Fibroblast of skin of right quadriceps (primary cell): ENCODE results near the gene ARMC9.
"Not testable (repeated sequence)": the region's sequence is repeated elsewhere in the genome, so short reads cannot be mapped to it uniquely, and the experiment has no call there.

Experiments used
- DNase-seq: peaks from one replicate; pipeline ENCODE4 v3.0.0-alpha.2; 2013

The ARMC9 gene

GRCh38 chr2:231347638-231348037 lies 149.2 kb downstream of the ARMC9 start:
- no peak for DNase-seq

- peak; percentile 24 for DNase-seq
Measured at GRCh38 chr2:231348173-231348572, 149.7 kb downstream of the ARMC9 start.

DNA sequence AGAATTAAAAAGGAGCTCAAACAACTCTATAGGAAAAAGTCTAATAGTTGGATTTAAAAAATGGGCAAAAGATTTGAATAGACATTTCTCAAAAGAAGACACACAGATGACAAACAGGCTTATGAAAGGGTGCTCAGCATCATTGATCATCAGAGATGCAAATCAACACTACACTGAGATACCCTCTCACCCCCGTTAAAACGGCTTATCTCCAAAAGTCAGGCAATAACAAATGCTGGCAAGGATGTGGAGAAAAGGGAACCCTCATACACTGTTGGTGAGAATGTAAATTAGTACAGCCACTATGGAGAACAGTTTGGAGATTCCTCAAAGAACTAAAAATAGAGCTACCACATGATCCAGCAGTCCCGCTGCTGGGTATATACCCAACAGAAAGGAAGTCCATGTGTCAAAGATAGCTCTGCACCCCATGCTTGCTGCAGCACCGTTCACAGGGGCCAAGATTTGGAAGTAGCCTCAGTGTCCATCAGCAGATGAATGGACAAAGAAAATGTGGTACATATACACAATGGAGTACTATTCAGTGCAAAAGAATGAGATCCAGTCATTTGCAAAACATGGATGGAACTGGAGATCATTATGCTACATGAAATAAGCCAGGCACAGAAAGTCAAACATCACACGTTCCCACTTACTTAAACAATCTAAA lies 150.4 kb downstream of the ARMC9 start:
- DNase-seq: no peak

- DNase-seq: not testable (repeated sequence)
Measured at GRCh38 chr2:231349374-231349735, 150.9 kb downstream of the ARMC9 start.

DNA sequence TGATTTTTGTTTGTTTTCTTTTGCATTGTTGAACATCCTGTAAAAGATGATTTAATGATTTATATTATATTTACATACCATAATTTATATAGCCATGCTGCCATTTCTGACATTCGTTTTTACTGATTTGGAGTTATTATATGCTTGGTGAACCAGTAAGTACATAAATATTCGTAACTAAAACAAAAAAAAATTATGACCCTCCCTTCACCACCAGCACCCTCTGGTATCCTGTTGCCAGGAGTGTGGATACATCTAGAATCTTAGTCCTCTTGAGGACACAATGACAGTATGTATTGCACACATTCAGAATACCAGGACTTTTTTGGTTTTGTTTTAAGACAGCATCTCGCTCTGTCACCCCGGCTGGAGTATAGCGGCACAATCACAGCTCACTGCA lies 153.2 kb downstream of the ARMC9 start:
- no peak for DNase-seq

DNA sequence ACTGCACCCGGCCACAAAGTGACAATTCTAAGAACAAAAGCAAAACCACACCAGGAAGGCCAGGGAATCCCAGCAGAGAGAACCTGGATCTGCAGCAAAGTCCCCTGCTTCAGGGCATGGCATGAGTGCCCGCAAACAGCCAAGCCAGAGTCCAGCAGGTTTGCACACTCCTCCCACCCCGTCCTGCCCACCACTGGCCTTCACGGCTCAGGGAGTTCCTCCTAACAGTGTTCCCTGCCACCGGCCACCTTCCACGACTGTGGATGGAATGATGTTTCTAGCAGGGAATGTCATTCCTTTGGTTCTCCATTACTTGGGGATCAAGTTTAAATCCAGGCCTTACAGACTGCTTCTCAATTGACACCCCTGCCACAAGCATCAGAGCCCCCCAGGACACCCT lies 155.0 kb downstream of the ARMC9 start:
- no peak for DNase-seq

GRCh38 chr2:231355508-231356465 lies 157.4 kb downstream of the ARMC9 start:
- no peak for DNase-seq

- no peak for DNase-seq
Measured at GRCh38 chr2:231356466-231356844, 158.0 kb downstream of the ARMC9 start.

- no peak for DNase-seq
Measured at GRCh38 chr2:231357048-231357447, 158.6 kb downstream of the ARMC9 start.

GRCh38 chr2:231357931-231358330 lies 159.5 kb downstream of the ARMC9 start:
- no peak for DNase-seq

GRCh38 chr2:231359441-231359840 lies 161.0 kb downstream of the ARMC9 start:
- no peak for DNase-seq

DNA sequence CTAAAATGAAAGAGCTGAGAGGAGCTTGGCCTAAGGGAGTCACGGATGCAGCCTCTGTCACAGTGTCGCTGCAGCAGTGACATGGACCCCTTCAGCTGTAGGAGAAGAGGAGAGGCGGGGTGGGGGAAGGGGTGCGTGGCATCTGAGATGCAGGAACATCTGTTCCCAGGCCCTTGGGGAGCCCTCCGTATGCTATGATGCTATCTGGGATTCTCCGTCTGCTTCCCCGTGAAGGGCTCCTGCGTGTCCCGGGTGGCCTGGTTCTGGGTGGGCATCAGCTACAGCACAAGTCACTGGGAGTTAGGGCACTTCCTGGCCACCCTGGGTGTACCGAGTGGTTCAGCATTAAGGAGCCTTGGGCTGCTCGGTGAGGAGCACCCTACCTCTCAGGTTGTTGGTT lies 161.5 kb downstream of the ARMC9 start:
- no peak for DNase-seq

GRCh38 chr2:231360401-231360800 lies 162.0 kb downstream of the ARMC9 start:
- DNase-seq: no peak

DNA sequence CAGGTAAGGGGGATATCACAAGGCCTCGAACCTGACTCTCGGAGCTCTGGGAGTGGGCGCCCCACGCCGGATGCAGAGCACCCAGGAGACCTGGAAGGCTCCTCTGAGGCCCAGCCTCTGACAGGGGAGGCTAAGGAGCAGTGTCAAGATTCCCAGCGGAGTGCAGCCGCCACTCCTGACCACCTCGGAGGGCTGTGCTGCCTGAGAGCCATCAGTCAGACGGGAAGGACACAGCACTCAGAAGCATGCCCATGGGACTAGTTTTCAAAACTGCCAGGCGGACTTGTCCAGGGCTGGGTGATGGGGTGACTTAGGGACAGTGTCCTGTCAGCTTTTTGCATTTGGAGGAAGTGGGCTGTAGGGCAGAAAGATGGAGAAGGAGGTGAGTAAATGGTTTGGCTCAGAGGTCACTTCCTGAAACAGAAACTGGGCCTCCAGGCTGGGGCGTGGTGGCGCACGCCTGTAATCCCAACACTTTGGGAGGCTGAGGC lies 162.5 kb downstream of the ARMC9 start:
- no peak for DNase-seq

DNA sequence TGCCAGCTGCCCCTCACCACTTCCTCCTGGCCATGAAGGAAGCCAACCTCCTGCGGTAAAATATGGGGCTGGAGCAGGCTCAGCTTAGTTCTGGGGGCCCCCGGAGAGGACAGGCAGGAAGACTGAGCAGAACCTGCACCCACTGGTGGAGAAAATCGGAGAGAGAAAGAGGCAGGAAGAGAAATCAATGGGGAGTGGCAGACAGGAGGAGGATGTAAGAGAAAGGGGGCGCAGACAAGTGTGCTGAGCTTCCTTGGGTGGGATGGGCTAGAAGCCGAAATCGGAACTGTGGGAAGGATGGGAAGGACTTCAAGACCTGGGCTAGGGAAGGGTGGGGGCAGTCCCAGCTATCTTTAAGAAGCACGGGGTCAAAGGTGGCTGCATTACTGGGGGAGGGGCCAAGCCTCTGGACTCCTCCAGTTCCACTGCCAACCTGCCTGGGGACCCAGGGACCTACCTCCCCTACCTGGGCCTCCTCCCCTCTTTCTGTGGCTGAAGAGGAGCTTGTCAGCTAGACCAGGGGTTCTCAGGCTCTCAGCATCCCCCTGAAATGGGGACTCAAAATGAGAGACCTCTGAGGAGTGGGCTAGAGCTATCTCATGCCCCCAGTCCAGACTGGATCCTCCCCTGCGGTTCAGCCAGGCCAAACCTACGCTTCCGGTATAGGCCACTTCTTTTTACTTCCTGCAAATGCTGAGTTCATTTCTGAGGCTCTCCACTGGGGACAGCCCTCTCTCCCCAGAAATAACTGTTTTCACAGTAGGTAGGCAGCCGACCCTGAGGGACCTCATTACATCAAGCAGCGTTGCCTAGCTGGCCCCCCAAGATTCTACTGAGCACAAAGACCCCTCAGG lies 163.5 kb downstream of the ARMC9 start:
- DNase-seq: no peak

GRCh38 chr2:231362555-231363184 lies 164.2 kb downstream of the ARMC9 start:
- DNase-seq: no peak

DNA sequence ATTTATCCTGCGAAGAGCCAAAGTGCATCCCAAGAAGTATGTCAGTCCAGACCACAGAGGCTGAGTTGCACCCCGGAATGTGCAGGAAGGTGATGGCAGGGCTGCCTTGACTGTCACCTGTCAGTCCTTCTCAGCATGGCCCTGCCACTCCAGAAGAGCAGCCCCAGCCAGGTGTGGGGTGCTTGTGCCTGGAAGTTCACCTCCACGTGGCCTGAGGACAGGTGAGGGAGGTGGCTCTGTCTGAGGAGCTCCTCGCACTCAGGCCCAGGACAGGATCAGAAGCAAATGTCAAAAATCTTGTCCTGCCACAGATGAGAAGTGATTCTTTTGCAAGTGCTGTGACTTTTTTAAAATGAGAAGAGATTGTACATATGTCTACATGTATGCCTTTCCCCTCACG lies 165.6 kb downstream of the ARMC9 start:
- DNase-seq: no peak

DNA sequence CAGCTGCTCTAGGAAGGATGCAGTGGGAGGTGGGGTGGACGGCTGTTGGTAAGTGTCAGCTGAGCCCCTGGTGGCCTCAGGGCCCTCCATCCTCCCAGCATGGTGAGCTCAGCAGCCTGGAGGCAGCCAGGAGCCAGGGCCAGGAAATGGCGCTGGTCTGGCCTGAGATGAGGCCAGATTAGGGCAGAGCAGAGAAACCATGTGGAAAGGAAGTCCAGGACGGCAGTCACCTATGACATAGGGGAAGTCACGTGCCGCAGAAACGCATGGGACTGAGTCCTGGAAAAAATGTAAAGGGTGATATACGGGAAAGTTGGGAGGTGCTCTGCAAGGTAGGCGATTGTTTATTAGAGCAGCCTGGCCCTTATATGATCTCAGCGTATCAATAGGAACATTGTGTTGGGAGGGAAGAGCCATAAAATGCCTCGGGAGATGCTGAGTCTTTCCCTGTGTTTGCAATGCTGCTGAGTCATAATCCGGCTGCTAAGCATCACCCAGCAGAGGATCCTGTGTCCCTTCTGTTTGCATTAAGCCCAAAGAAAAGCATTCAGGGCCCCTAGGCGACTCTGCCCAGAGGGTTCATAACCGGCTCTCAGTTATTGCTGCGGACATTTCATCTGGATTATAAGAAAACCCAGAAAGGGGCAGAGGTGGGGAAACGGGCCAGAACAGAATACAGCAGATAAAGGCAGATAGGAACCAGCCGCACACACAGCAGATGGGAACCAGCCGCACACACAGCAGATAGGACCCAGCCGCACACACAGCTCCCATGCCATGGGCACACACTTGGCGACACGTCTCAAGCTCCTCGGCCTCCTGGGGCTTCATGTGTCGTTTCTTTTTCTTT lies 166.8 kb downstream of the ARMC9 start:
- peak; percentile 80 for DNase-seq

DNA sequence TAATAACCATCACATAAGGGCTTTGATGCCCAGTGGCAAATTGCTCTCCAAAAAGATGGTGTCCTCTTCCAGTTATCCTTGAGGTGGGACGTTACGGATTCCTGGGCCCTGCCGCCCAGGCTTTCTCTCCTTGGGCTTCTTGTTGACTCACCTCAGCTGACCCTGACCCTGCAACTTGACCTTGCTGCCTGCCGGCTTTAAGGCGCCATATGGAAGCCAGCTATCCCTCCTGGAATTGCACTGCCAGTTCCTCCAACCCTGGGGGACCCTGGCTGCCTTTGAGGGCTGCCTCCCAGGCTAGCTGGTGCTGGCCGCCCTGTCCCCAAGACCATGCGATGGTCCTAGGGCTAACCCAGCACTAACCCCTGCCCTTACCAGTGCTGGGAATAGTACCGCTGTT lies 168.7 kb downstream of the ARMC9 start:
- DNase-seq: no peak

GRCh38 chr2:231369580-231370428 lies 171.4 kb downstream of the ARMC9 start:
- DNase-seq: no peak

DNA sequence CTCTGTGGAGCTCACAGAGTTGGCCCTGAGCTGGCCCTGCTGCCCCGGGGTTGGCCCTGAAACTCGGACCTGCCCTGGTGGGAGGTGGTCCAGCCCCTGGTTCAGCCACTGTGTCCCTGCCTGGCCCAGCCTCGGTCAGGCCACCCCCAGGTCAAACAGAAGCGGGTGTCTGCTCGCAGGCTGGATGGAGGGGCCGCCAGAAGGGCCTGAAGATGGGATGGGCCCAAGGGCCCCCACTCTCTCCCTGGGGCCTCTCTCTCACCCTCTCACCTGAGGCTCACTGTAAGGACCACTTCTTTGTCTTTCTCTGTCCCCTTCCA lies 172.0 kb downstream of the ARMC9 start:
- no peak for DNase-seq
